ENCODE data around the gene NOD1. TPM values are rescaled to one million over a fixed set of nuclear protein-coding genes. Genes with fewer than 3 reads are reported as not detected.

The NOD1 gene
- total RNA-seq, 1 experiment from 2014 or later, result 8.1 TPM

- DNase-seq (ENCODE audit: low read depth, low spot score) (no peak), ATAC-seq (no peak)
- intact Hi-C loops (cut with micrococcal nuclease; ENCODE audit: unreplicated experiment) (no loop called here), in situ Hi-C loops (cut with HindIII; ENCODE audit: low pct_unique_long_range_greater_than_20kb, low sequenced_read_pairs) (no loop called here)
- H3K27ac ChIP-seq (ENCODE audit: low read length), result no peak overlapping the region
- ChIA-PET POLR2A (no interaction called here), CTCF (no interaction called here)
- no TSS peak for BruUV-seq (replicated peaks)
- no peaks in the 10 kb centered on the region for H3K9me3 ChIP-seq (ENCODE audit: control insufficient read depth, insufficient read depth, low read depth, low read length)
- H3K4me1 ChIP-seq (ENCODE audit: control insufficient read depth, insufficient read depth, low read length), result no peaks in the 10 kb centered on the region; the same call in 1 of the 2 replicates
- no peaks in the 10 kb centered on the region for H3K36me3 ChIP-seq (ENCODE audit: control insufficient read depth, insufficient read depth, low read length)
- no peak overlapping the region for H3K4me3 ChIP-seq (ENCODE audit: low read depth in 2 of 2, low read length in 2 of 2)
- TF ChIP-seq, protein P1, sequence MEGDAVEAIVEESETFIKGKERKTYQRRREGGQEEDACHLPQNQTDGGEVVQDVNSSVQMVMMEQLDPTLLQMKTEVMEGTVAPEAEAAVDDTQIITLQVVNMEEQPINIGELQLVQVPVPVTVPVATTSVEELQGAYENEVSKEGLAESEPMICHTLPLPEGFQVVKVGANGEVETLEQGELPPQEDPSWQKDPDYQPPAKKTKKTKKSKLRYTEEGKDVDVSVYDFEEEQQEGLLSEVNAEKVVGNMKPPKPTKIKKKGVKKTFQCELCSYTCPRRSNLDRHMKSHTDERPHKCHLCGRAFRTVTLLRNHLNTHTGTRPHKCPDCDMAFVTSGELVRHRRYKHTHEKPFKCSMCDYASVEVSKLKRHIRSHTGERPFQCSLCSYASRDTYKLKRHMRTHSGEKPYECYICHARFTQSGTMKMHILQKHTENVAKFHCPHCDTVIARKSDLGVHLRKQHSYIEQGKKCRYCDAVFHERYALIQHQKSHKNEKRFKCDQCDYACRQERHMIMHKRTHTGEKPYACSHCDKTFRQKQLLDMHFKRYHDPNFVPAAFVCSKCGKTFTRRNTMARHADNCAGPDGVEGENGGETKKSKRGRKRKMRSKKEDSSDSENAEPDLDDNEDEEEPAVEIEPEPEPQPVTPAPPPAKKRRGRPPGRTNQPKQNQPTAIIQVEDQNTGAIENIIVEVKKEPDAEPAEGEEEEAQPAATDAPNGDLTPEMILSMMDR (IDR thresholded peaks at IDR 0.05), result no peak
- no peak for TF ChIP-seq TCF7L2 (IDR thresholded peaks at IDR 0.05; ENCODE audit: low read depth, low read length)
- TF ChIP-seq POLR2AphosphoS5 (IDR thresholded peaks at IDR 0.05; ENCODE audit: low read depth, low read length), result no peak
- TF ChIP-seq, protein P2, sequence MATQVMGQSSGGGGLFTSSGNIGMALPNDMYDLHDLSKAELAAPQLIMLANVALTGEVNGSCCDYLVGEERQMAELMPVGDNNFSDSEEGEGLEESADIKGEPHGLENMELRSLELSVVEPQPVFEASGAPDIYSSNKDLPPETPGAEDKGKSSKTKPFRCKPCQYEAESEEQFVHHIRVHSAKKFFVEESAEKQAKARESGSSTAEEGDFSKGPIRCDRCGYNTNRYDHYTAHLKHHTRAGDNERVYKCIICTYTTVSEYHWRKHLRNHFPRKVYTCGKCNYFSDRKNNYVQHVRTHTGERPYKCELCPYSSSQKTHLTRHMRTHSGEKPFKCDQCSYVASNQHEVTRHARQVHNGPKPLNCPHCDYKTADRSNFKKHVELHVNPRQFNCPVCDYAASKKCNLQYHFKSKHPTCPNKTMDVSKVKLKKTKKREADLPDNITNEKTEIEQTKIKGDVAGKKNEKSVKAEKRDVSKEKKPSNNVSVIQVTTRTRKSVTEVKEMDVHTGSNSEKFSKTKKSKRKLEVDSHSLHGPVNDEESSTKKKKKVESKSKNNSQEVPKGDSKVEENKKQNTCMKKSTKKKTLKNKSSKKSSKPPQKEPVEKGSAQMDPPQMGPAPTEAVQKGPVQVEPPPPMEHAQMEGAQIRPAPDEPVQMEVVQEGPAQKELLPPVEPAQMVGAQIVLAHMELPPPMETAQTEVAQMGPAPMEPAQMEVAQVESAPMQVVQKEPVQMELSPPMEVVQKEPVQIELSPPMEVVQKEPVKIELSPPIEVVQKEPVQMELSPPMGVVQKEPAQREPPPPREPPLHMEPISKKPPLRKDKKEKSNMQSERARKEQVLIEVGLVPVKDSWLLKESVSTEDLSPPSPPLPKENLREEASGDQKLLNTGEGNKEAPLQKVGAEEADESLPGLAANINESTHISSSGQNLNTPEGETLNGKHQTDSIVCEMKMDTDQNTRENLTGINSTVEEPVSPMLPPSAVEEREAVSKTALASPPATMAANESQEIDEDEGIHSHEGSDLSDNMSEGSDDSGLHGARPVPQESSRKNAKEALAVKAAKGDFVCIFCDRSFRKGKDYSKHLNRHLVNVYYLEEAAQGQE (IDR thresholded peaks at IDR 0.05; ENCODE audit: insufficient read depth in 1 of 2, low read depth in 2 of 2, low read length in 1 of 2), result no peak
- no peak for TF ChIP-seq SIN3A (IDR thresholded peaks at IDR 0.05; ENCODE audit: borderline replicate concordance, insufficient read depth, low read depth, low read length)
- H3K27me3 ChIP-seq (ENCODE audit: control insufficient read depth, insufficient read depth, low read length), result no peaks in the 10 kb centered on the region
Measured at GRCh38 chr7:30464231-30464671, 14.3 kb downstream of the NOD1 start.

GRCh38 chr7:30463405-30464145 is 15.0 kb downstream of the NOD1 start:
- Histone ChIP-seq H3K9me3 (ENCODE audit: control insufficient read depth, insufficient read depth, low read depth, low read length) (no peaks in the 10 kb centered on the region), H3K36me3 (ENCODE audit: control insufficient read depth, insufficient read depth, low read length) (no peaks in the 10 kb centered on the region), H3K4me3 (ENCODE audit: low read depth in 2 of 2, low read length in 2 of 2) (no peak overlapping the region), H3K27me3 (ENCODE audit: control insufficient read depth, insufficient read depth, low read length) (no peaks in the 10 kb centered on the region), H3K27ac (ENCODE audit: low read length) (no peak overlapping the region), H3K4me1 (ENCODE audit: control insufficient read depth, insufficient read depth, low read length) (no peaks in the 10 kb centered on the region; the same call in 1 of the 2 replicates)
- in situ Hi-C loops (cut with HindIII; ENCODE audit: low pct_unique_long_range_greater_than_20kb, low sequenced_read_pairs) (no loop called here), intact Hi-C loops (cut with micrococcal nuclease; ENCODE audit: unreplicated experiment) (no loop called here)
- ChIA-PET CTCF (no interaction called here), POLR2A (no interaction called here)
- no TSS peak for BruUV-seq (replicated peaks)
- no peak for DNase-seq (ENCODE audit: low read depth, low spot score)
- ATAC-seq, result no peak
- TF ChIP-seq SIN3A (IDR thresholded peaks at IDR 0.05; ENCODE audit: borderline replicate concordance, insufficient read depth, low read depth, low read length), result no peak

GRCh38 chr7:30462179-30462578 is 16.4 kb downstream of the NOD1 start:
- ChIA-PET CTCF (no interaction called here), POLR2A (interaction anchor here (0.7 kb wide), 1 partner anchor 263 kb away, joined by 4 read pairs; no protein-coding TSS in a partner anchor)
- BruUV-seq (replicated peaks), result no TSS peak
- Histone ChIP-seq H3K36me3 (ENCODE audit: control insufficient read depth, insufficient read depth, low read length) (no peaks in the 10 kb centered on the region), H3K9me3 (ENCODE audit: control insufficient read depth, insufficient read depth, low read depth, low read length) (no peaks in the 10 kb centered on the region), H3K27ac (ENCODE audit: low read length) (no peak overlapping the region), H3K4me1 (ENCODE audit: control insufficient read depth, insufficient read depth, low read length) (no peaks in the 10 kb centered on the region; the same call in 1 of the 2 replicates), H3K27me3 (ENCODE audit: control insufficient read depth, insufficient read depth, low read length) (no peaks in the 10 kb centered on the region), H3K4me3 (ENCODE audit: low read depth in 2 of 2, low read length in 2 of 2) (no peak overlapping the region)
- DNase-seq (ENCODE audit: low read depth, low spot score), result no peak
- TF ChIP-seq SIN3A (IDR thresholded peaks at IDR 0.05; ENCODE audit: borderline replicate concordance, insufficient read depth, low read depth, low read length), result no peak
- in situ Hi-C loops (cut with HindIII; ENCODE audit: low pct_unique_long_range_greater_than_20kb, low sequenced_read_pairs) (no loop called here), intact Hi-C loops (cut with micrococcal nuclease; ENCODE audit: unreplicated experiment) (no loop called here)
- ATAC-seq, result no peak
